H1 (cell line): Measurements from ENCODE around the gene CELF2.

ENCODE experiments used
- BRCA1 ChIP-seq: IDR thresholded peaks from 2 replicates; pipeline ENCODE4 v1.6.1; 2012; ENCODE audit warnings: low read depth, low read length, improper control_type of control experiment
- CHD1 ChIP-seq: IDR thresholded peaks from 2 replicates; pipeline ENCODE4 v1.6.1; 2012; ENCODE audit warnings: low read depth, low read length, improper control_type of control experiment
- CHD2 ChIP-seq: IDR thresholded peaks from 2 replicates; pipeline ENCODE4 v1.6.1; 2012; ENCODE audit warnings: low read length, improper control_type of control experiment
- CTCF ChIP-seq, 3 experiments: IDR thresholded peaks; 1 replicate in 2 of 3; 2 replicates in 1 of 3; pipeline versions ENCODE4 v1.5.1 to v1.6.1; 2011; ENCODE audit warnings: low read length in 3 of 3, mild to moderate bottlenecking in 3 of 3, inconsistent platforms in 2 of 3, low read depth in 1 of 3, moderate library complexity in 1 of 3; ENCODE audit not compliant: insufficient read depth in 1 of 3; ENCODE audit errors: control extremely low read depth in 1 of 3
- EGR1 ChIP-seq: IDR thresholded peaks from 2 replicates; pipeline ENCODE4 v1.6.1; 2011; ENCODE audit warnings: low read depth, low read length, borderline replicate concordance
- EP300 ChIP-seq, 2 experiments: IDR thresholded peaks; 1 replicate in 1 of 2; 2 replicates in 1 of 2; pipeline ENCODE4 v1.6.1; 2011 to 2012; ENCODE audit warnings: low read depth in 2 of 2, low read length in 2 of 2, mild to moderate bottlenecking in 2 of 2, borderline replicate concordance in 1 of 2, inconsistent platforms in 1 of 2, moderate library complexity in 1 of 2
- HDAC6 ChIP-seq: IDR thresholded peaks from one replicate; pipeline ENCODE4 v1.7.1; 2012; ENCODE audit warnings: low read depth, mild to moderate bottlenecking, inconsistent platforms, low read length, moderate library complexity
- MAX ChIP-seq: IDR thresholded peaks from 2 replicates; pipeline ENCODE4 v1.6.1; 2012; ENCODE audit warnings: inconsistent platforms
- POLR2A ChIP-seq, 2 experiments: IDR thresholded peaks; 1 replicate in 1 of 2; 2 replicates in 1 of 2; pipeline ENCODE4 v1.6.1; 2011; ENCODE audit warnings: low read depth in 2 of 2, low read length in 2 of 2, mild to moderate bottlenecking in 2 of 2; ENCODE audit errors: control extremely low read depth in 1 of 2
- POLR2AphosphoS5 ChIP-seq: IDR thresholded peaks from 2 replicates; pipeline ENCODE4 v1.6.1; 2011; ENCODE audit warnings: low read depth, low read length
- RAD21 ChIP-seq, 2 experiments: IDR thresholded peaks in 1 of 2; conservative IDR thresholded peaks in 1 of 2; 2 replicates each; pipeline ENCODE4 v1.6.1; 2011; ENCODE audit warnings: low read depth in 2 of 2, low read length in 2 of 2, improper control_type of control experiment in 1 of 2, inconsistent platforms in 1 of 2, mild to moderate bottlenecking in 1 of 2, moderate library complexity in 1 of 2
- SP1 ChIP-seq: IDR thresholded peaks from 2 replicates; pipeline ENCODE4 v1.6.1; 2011; ENCODE audit warnings: low read depth, low read length
- TAF7 ChIP-seq: optimal IDR thresholded peaks from 2 replicates; pipeline ENCODE3; 2011; ENCODE audit warnings: low read depth, mild to moderate bottlenecking, inconsistent platforms, low read length, moderate library complexity, borderline replicate concordance
- ZNF274 ChIP-seq: IDR thresholded peaks from 2 replicates; pipeline ENCODE4 v1.7.0; 2012; ENCODE audit warnings: low read length, borderline replicate concordance; ENCODE audit errors: extremely low read depth

- TF ChIP-seq POLR2A (IDR thresholded peaks at IDR 0.05; ENCODE audit: control extremely low read depth in 1 of 2, low read depth in 2 of 2, low read length in 2 of 2), result no peak
- TF ChIP-seq MAX, result no peak
- TF ChIP-seq HDAC6, result no peak
- TF ChIP-seq CTCF (IDR thresholded peaks at IDR 0.05; ENCODE audit: control extremely low read depth in 1 of 3, insufficient read depth in 1 of 3, low read depth in 1 of 3, low read length in 3 of 3), result no peak
- no peak for TF ChIP-seq TAF7
- TF ChIP-seq SP1, result no peak
- no peak for TF ChIP-seq ZNF274
- TF ChIP-seq EGR1, result no peak
- TF ChIP-seq RAD21 (IDR thresholded peaks at IDR 0.05 in 1 of 2, conservative IDR thresholded peaks at IDR 0.05 in 1 of 2; ENCODE audit: low read depth in 2 of 2, low read length in 2 of 2), result no peak
- TF ChIP-seq BRCA1, result no peak
- no peak for TF ChIP-seq POLR2AphosphoS5
- TF ChIP-seq CHD1, result no peak
- TF ChIP-seq EP300 (IDR thresholded peaks at IDR 0.05; ENCODE audit: borderline replicate concordance in 1 of 2, low read depth in 2 of 2, low read length in 2 of 2), result no peak
- no peak for TF ChIP-seq CHD2
These were observed 22.6 kb upstream of the CELF2 start for GRCh38 chr10:10995120-10995519.
